NCI-H446 (cell line): ENCODE measurements around the gene KIF1B.

Experiments used
- DNase-seq, 2 experiments: peaks; one replicate each; lab custom pipeline; 2025; lab: John Stamatoyannopoulos, UW

The KIF1B gene

DNA sequence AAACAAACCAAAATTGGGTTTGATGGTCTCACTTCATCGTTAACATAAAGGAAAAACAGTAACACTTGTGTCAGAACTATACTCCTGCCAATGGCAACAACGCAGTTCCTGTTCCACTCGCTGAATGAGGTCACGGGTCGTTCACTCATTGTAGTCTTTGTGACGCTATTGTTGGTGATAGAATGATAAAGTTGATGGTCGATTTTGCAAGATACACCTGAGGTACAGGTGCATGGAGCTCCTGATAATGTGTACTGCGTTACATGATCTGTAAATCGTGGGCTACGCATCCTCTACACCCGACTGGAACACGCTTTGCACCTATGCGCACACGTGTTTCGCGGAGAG, 219.5 kb downstream of the KIF1B start:
- DNase-seq = no peak

DNA sequence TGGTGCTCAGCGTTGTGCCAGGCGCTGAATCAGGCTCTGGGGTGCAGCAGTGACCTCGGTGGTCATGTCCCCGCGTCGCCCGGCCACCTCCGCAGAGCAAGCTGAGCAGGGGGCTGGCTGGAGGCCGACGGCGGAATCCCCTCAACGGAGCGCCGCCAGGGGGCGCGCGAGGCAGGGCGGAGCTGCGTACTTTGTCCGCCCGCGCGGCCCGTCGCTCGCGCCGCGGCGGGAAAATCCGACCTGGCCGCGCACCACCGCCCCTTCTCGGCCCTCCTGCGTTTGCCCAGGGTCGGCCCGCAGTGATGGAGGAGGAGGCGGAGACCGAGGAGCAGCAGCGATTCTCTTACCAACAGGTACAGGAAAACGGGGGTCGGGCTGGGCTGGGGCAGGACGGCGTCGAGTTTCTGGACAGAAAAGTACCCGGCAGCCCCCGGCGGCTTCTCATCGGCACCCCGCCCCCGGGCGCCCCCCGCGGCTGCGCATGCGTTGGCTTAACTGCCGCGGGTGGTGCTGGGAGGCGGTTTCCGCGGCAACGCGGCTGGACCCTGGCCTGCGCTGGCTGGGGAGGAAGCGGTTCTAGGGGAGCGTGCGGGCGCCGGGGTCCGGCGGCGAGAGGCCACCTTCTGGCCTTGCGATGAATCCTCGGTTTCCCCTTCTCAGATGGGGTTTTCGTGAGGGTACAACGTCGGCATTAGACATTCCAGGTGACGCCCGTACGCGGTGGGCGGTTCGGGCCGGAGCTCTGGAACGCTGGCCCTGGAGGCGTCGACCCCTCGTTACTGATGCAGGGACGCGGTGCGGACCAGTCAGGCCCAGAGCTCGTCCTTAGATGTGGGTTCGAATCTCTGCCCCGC, 220.1 kb downstream of the KIF1B start, which contains the start of gene CENPS:
TSS of gene CENPS (plus strand) at position 218 of the 854 bp plus-strand sequence. CDS start at position 303, 85 bp downstream.
- DNase-seq = peak; percentile 94 to 97
